Esophagus squamous epithelium (tissue), 4 donors: ENCODE data around the gene GALNT6.

Experiments used
- POLR2A ChIP-seq, 4 donors: fragments of 450-650 bp; IDR thresholded peaks; one replicate each; pipeline ENCODE4 v1.6.1; 2017; ENCODE audit warnings: antibody characterized with exemption in 4 of 4, mild to moderate bottlenecking in 4 of 4, moderate library complexity in 3 of 4
- TF ChIP-seq, protein P1 (sequence below), 6 experiments: fragments of 450-650 bp in 4 of 6; fragments of 200-600 bp in 2 of 6; sonication (generic) in 2 of 6; IDR thresholded peaks; one replicate each; pipeline ENCODE4 v1.5.1; 2016 to 2019; ENCODE audit warnings: antibody characterized with exemption in 6 of 6, mild to moderate bottlenecking in 4 of 6, moderate library complexity in 4 of 6

DNA sequence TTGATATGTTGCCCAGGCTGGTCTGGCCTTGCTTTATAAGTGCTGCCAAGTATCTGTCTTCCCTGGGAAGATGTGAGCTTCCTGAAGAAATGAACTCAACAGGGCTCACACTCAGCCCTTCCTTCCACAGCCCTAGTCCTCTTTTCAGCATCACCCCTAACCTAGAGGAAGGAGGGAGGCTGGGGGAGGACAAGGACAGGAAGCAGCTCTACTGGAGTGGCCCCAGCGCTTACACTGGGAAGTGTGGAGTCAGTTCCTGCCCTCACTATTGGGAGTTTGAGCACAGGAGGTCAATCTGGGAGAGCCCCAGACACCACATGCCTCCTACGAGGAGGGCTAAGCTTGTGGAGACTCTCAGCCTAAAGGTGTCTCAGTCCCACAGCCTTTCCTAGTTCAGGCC, 16.8 kb downstream of the GALNT6 start:
- TF ChIP-seq, protein P1, sequence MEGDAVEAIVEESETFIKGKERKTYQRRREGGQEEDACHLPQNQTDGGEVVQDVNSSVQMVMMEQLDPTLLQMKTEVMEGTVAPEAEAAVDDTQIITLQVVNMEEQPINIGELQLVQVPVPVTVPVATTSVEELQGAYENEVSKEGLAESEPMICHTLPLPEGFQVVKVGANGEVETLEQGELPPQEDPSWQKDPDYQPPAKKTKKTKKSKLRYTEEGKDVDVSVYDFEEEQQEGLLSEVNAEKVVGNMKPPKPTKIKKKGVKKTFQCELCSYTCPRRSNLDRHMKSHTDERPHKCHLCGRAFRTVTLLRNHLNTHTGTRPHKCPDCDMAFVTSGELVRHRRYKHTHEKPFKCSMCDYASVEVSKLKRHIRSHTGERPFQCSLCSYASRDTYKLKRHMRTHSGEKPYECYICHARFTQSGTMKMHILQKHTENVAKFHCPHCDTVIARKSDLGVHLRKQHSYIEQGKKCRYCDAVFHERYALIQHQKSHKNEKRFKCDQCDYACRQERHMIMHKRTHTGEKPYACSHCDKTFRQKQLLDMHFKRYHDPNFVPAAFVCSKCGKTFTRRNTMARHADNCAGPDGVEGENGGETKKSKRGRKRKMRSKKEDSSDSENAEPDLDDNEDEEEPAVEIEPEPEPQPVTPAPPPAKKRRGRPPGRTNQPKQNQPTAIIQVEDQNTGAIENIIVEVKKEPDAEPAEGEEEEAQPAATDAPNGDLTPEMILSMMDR (IDR thresholded peaks at IDR 0.05): no peak
- no peak for TF ChIP-seq POLR2A (IDR thresholded peaks at IDR 0.05)
